Nephron progenitor cell (in vitro differentiated cells): ENCODE data around the gene BTBD2.

Experiments
- DNase-seq: peaks from one replicate; pipeline ENCODE4 v3.0.0; 2021
- H3K27ac Mint-ChIP-seq: 2 replicates; pipeline ENCODE4 v1.8.0; 2021; ENCODE audit warnings: mild to moderate bottlenecking, moderate library complexity, mixed read lengths
- H3K27me3 Mint-ChIP-seq: 2 replicates; pipeline ENCODE4 v1.8.0; 2021; ENCODE audit warnings: mild to moderate bottlenecking, low read depth, mixed read lengths; ENCODE audit not compliant: poor library complexity
- H3K36me3 Mint-ChIP-seq: 2 replicates; pipeline ENCODE4 v1.8.0; 2021; ENCODE audit warnings: low read depth, mixed read lengths
- H3K4me1 Mint-ChIP-seq: 2 replicates; pipeline ENCODE4 v1.8.0; 2021; ENCODE audit warnings: mixed read lengths
- H3K4me3 Mint-ChIP-seq: 2 replicates; pipeline ENCODE4 v1.8.0; 2021; ENCODE audit warnings: mild to moderate bottlenecking, moderate library complexity, mixed read lengths
- H3K9me3 Mint-ChIP-seq: 2 replicates; pipeline ENCODE4 v1.8.0; 2021; ENCODE audit warnings: mild to moderate bottlenecking, moderate library complexity, mixed read lengths
- TF ChIP-seq, protein P1 (sequence below): fragments of 200-600 bp; sonication (generic); IDR thresholded peaks from 2 replicates; pipeline ENCODE4 v1.5.0; 2021; ENCODE audit warnings: antibody characterized with exemption

BTBD2 gene

DNA sequence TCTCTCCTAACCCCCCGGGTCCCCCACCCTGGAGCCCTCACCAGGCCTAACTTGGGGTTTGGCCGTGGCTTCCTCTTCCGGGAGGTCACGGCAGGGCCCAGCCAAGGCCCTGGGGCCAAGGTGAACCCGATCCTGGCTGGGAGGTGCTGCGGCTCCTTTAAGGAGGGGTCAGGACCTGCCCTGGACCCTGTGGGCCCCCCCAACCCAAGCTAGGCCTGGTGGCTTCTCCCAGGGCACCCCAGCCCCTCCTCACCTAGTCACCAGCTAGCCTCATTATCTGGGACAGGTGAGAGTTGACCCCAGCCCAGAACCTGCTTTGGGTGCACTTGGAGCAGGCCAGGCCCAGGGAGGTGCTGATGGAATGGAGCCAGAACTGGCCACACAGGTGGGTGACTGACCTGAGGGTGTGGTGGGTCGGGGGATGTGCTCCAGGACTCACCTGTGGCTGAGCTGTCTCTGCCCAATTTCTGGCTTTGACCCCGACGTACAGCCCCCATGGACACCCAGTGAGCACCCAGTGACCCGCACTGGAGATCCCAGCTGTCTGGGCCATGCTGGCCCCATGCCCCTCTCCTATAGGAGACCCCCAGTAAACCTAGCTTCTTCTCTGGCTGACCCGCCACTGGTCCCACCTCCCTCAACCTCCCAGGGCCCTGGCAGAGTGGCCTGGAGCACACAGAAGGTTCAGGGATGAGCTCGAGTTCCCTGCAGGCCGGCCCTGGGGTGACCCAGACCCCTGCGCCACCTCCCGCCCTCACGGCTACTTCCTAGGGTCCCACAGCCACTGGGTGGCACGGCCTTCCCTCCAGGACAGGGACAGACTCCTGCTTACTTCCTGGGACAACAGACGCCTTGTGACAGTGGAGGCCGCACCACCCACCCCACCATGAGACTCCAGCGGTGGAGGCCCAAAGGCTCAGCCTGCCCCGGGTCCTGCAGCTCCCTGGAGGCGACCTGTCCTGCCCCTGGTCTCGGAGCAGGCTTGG, 42.3 kb upstream of the BTBD2 start:
- Mint-ChIP-seq H3K9me3 (no peaks in the 10 kb centered on the region), H3K27ac (peak overlapping the region; percentile 95), H3K4me3 (no peak overlapping the region), H3K36me3 (no peaks in the 10 kb centered on the region), H3K27me3 (no peaks in the 10 kb centered on the region), H3K4me1 (peaks cover 48% of the 10 kb centered on the region)
- DNase-seq: no peak
- TF ChIP-seq, protein P1, sequence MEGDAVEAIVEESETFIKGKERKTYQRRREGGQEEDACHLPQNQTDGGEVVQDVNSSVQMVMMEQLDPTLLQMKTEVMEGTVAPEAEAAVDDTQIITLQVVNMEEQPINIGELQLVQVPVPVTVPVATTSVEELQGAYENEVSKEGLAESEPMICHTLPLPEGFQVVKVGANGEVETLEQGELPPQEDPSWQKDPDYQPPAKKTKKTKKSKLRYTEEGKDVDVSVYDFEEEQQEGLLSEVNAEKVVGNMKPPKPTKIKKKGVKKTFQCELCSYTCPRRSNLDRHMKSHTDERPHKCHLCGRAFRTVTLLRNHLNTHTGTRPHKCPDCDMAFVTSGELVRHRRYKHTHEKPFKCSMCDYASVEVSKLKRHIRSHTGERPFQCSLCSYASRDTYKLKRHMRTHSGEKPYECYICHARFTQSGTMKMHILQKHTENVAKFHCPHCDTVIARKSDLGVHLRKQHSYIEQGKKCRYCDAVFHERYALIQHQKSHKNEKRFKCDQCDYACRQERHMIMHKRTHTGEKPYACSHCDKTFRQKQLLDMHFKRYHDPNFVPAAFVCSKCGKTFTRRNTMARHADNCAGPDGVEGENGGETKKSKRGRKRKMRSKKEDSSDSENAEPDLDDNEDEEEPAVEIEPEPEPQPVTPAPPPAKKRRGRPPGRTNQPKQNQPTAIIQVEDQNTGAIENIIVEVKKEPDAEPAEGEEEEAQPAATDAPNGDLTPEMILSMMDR: no peak

DNA sequence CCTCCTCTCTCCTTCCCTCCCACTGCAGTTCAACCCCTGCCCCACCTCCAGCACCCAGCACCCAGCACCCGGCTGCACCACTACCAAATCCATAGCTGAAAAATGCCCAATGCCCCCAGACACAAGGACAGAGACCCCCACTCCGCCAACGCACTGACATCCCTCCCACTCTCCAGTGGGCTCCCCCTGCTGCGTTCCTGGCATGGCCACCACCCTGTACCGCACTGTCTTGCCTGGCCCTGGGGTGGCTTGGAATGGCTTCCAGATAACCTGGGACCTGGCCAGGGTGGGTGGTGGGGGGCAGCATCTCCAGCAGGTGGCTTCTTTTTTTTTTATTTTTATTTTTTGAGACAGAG, 41.3 kb upstream of the BTBD2 start:
- Mint-ChIP-seq H3K27me3 (no peaks in the 10 kb centered on the region), H3K4me1 (peaks cover 41% of the 10 kb centered on the region), H3K4me3 (no peak overlapping the region), H3K9me3 (no peaks in the 10 kb centered on the region), H3K27ac (peak overlapping the region; percentile 19), H3K36me3 (no peaks in the 10 kb centered on the region)
- no peak for DNase-seq
- TF ChIP-seq, protein P1: no peak

DNA sequence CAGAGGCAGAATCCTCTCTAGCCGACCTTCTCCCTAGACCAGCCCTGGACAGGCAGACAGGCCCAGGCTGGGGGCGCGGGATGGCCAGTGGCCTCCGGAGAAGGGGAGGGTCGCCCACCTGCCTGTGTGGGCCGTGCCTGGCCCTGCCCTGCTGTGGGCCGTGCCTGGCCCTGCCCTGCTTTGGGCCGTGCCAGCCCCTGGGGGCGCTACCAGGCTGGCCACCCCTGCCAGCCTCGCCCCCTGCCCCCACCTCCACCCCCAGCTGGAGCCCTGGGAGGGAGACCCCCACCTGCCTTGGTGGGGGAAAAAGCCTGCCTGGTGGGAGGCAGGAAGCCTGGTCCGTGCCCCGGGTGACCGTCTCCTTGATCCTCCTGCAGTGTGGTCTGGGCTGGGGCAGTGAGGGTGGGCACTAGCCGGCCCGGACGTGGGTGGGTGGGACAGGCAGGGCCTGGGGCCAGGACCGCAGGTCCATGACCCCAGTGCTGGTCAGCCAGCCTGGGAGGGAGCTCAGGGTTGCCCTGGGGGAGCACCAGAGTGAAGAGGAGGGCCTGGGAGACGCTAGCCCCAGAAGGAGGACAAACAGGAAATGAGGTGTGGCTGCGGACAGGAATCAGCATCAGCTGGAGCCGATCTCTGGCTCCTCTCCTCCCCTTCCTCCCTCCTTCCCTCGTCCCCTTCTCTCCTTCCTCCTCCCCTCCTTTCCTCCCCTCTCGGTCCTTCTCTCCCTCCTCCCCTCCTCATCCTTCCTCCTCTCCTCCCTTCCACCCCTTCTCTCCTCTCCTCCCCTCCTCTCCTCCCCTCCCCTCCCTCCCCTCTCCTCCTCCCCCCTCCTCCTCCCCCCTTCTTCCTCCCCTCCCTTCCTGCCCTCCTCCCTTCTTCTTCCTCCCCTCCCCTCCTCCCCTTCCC, 40.7 kb upstream of the BTBD2 start:
- peaks cover 41% of the 10 kb centered on the region for H3K4me1 Mint-ChIP-seq
- DNase-seq: no peak
- H3K27me3 Mint-ChIP-seq: no peaks in the 10 kb centered on the region
- TF ChIP-seq, protein P1: no peak
- no peaks in the 10 kb centered on the region for H3K9me3 Mint-ChIP-seq
- H3K27ac Mint-ChIP-seq: no peak overlapping the region
- no peaks in the 10 kb centered on the region for H3K36me3 Mint-ChIP-seq
- H3K4me3 Mint-ChIP-seq: no peak overlapping the region

DNA sequence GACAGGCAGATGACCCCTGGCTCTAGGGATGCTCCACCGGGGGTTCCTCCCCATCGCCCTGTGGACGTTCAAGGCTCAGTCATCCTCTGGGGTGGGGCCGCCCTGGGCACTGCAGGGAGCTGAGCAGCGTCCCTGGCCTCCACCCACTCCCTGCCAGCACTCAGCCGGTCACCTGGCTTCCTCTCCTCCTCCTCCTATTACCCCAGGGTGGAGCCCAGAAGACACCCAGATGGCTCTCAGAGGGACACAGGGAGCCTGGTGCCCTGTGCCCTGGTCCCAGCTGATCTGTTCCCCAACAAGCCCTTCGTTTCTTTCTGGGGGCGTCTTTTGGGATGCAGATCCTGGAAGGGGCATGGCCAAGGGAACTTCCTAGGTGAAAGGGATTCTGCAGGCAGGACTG, 39.2 kb upstream of the BTBD2 start:
- H3K27me3 Mint-ChIP-seq: no peaks in the 10 kb centered on the region
- no peak for DNase-seq
- H3K4me1 Mint-ChIP-seq: peaks cover 33% of the 10 kb centered on the region
- H3K27ac Mint-ChIP-seq: peak overlapping the region; percentile 19
- H3K9me3 Mint-ChIP-seq: no peaks in the 10 kb centered on the region
- H3K36me3 Mint-ChIP-seq: no peaks in the 10 kb centered on the region
- no peak overlapping the region for H3K4me3 Mint-ChIP-seq
- TF ChIP-seq, protein P1: no peak

DNA sequence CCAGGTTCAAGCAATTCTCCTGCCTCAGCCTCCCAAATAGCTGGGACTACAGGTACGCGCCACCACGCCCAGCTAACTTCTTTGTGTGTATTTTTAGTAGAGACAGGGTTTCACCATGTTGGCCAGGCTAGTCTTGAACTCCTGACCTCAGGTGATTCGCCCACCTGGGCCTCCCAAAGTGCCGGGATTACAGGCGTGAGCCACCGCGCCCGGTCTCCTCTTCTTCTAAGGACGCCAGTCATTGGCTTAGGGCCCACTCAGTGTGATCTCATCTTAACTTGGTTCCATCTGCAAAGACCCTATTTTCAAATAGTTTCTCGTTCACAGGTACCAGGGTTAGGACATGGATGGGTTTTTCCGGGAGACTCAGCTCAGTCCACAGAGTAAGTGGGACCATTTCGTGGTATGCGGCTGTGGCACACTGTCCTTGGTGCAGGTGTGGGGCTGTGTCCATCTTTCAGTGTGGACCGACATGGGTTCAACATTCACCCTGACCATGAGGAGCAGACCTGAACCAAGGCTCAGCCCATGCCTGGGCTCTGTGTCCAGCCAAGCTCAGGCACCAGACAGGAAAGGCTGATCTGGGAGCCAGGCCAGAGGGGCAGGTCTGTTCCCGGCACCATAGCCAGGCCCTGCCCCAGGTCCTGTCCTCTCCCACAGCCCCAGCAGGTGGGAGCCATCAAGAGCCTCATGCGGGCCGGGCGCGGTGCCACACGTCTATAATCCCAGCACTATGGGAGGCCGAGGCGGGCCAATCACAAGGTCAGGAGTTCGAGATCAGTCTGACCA, 38.3 kb upstream of the BTBD2 start:
- no peaks in the 10 kb centered on the region for H3K27me3 Mint-ChIP-seq

More for the DNA sequence above, 38.3 kb upstream of the BTBD2 start:
- TF ChIP-seq, protein P1: no peak
- peaks cover 34% of the 10 kb centered on the region for H3K4me1 Mint-ChIP-seq
- no peak for DNase-seq
- H3K27ac Mint-ChIP-seq: no peak overlapping the region
- H3K36me3 Mint-ChIP-seq: no peaks in the 10 kb centered on the region
- no peaks in the 10 kb centered on the region for H3K9me3 Mint-ChIP-seq
- H3K4me3 Mint-ChIP-seq: no peak overlapping the region
